Measurements from ENCODE around the gene PREX1.
"Not testable (repeated sequence)": the region's sequence is repeated elsewhere in the genome, so short reads cannot be mapped to it uniquely, and the experiment has no call there.

The PREX1 gene

DNA sequence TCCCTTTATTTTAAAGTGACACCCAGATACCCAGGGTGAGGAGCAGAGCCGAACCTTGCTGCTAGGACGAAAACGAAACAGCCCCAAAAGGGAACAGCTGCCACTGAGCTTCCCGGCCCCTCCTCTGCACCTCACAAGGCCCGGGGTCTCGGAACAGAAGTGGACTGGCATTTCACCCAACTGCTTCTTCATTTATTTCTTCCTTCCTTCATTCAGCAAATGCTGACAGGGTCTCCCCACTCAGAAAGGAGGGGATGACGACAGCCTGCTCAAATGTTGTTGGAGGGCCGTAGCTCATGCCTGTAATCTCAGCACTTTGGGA, 220.3 kb downstream of the PREX1 start:
- no peaks in the 10 kb centered on the region for H3K9me3 Mint-ChIP-seq
- H3K4me1 Mint-ChIP-seq (ENCODE audit: low read depth): peaks cover 11% of the 10 kb centered on the region
- H3K27ac Mint-ChIP-seq: no peak overlapping the region
- peaks cover 4% of the 10 kb centered on the region for H3K27me3 Mint-ChIP-seq
- H3K36me3 Mint-ChIP-seq (ENCODE audit: low read depth): no peaks in the 10 kb centered on the region
- no peak overlapping the region for H3K4me3 Mint-ChIP-seq
- DNase-seq: no peak

DNA sequence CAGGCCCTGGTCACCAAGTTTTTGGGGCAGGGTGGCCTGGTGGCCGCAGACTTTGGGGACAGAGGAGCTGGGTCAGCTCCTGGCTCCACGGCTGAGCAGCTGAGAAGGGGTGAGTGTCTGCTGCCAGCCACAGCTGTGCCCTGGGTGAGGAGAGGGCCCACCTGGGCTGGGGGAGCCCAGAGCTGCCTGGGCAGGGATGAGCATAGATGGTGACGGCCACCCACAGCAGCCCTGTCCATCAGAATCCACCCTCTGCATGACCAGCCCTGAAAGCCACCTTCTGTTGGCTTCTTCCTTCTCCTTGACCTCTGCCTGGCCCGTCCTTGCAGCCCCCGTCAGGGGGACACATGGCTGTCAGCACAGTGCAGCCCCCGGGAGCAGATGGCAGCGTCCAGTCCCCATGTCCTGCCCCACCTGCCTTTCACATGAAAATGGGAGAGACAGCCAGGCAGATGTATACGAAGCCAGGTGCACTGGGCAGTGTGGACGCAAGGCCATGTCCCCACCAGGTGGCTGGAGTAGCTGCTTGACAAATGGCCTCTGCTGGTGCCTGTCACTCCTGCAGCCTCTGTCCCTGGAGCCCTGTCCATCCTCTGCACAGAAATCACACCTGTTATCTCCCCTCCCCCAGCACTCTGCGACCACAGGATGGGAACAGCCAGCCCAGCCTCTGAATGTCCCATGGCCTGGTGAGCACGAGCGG, 220.8 kb downstream of the PREX1 start:
- Mint-ChIP-seq H3K9me3 (no peaks in the 10 kb centered on the region), H3K27me3 (peaks cover 2% of the 10 kb centered on the region), H3K36me3 (ENCODE audit: low read depth) (no peaks in the 10 kb centered on the region), H3K27ac (no peak overlapping the region), H3K4me3 (no peak overlapping the region), H3K4me1 (ENCODE audit: low read depth) (peaks cover 11% of the 10 kb centered on the region)
- no peak for DNase-seq

DNA sequence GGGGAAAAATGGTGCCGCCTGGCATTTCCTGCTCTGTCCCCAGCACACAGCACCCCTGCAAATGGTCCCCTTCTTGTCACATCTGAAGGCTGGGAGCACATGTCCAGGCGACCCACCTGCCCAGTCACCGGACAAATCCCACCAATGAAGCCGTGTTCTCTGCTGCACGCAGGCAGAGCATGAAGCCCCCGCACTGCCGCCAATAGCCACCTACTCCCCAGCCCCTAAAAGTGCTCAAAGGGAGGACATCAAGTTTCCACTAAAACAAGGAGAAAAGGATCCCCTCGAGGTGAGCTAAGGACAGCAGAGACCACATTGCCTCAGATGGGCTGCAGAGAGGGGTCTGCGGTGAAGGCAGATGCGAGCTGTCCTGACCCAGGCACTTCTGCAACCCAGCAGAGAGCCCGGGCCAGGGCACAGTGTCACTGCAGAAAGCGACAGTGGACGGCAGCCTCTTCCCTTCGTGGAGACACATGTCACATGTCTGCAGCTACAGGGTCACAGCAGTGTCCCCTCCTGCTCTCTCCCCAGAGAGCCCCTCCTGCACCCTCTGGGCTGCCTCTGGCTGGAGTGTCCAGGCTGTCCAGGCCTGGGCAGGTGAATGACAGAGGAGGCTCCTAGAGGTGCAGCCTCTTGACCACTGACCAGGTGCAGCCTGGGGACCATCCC, 221.5 kb downstream of the PREX1 start:
- Mint-ChIP-seq H3K4me3 (no peak overlapping the region), H3K9me3 (no peaks in the 10 kb centered on the region), H3K27ac (no peak overlapping the region), H3K36me3 (ENCODE audit: low read depth) (no peaks in the 10 kb centered on the region), H3K27me3 (peaks cover 2% of the 10 kb centered on the region), H3K4me1 (ENCODE audit: low read depth) (peaks cover 11% of the 10 kb centered on the region)
- DNase-seq: no peak

DNA sequence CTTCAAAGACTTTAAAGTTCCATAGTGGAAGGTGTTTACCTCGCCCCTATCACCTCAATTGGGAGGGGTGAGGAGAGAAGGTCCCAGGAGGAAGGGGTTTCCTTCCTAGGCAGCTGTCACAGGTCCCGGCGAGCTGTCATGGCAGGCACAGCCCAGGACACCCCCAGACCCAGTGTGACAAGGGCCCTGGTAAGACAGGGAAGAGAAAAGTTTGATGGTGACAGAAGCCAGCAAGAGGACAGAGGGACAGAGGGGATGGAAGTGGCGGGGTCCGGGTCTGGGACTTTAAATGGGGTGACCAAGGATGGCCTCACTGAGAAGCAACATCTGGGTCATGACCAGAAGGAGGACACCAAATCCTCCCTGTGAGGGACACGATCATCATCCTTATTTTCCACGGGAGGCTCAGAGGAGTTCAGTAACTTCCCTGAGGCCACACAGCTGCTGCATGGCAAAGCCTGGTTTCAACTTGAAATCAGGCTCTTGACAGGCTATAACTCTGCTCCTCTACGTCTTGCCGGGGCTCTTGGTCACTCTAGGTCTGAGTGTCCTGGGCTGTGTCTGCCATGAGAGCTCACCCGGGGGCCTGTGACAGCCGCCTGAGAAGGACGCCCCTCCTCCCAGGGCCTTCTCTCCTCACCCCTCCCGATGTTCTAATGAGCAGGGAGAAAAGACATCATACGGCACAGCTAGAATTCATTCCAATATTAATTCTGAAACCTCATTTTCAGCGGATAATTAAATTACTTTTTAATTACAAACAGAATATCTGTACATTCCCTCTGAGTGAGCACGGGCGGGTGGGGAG, 222.2 kb downstream of the PREX1 start:
- H3K4me1 Mint-ChIP-seq (ENCODE audit: low read depth): peaks cover 11% of the 10 kb centered on the region
- H3K27me3 Mint-ChIP-seq: peaks cover 2% of the 10 kb centered on the region
- H3K36me3 Mint-ChIP-seq (ENCODE audit: low read depth): no peaks in the 10 kb centered on the region
- no peak overlapping the region for H3K4me3 Mint-ChIP-seq
- no peaks in the 10 kb centered on the region for H3K9me3 Mint-ChIP-seq
- no peak overlapping the region for H3K27ac Mint-ChIP-seq
- DNase-seq: no peak

DNA sequence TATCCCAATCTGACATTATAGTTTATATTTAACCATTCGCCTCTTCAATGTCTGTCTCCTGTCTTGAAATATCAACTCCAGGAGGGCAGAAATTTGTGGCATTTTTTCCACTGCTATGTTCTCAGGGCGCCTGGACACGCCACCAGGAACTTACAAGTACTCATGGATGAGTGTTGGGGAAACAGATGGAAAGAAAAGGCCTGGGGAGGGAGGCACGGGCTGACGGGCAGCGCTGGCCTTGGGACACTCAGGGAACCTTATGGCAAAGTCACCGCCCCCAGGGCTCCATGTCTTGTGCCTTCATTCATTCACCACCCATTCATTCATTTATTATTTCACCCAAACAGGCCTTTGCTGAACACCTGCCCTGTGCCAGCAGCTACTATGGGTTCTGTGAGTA, 222.9 kb downstream of the PREX1 start:
- no peak overlapping the region for H3K27ac Mint-ChIP-seq
- H3K9me3 Mint-ChIP-seq: no peaks in the 10 kb centered on the region
- no peak overlapping the region for H3K4me3 Mint-ChIP-seq

DNA sequence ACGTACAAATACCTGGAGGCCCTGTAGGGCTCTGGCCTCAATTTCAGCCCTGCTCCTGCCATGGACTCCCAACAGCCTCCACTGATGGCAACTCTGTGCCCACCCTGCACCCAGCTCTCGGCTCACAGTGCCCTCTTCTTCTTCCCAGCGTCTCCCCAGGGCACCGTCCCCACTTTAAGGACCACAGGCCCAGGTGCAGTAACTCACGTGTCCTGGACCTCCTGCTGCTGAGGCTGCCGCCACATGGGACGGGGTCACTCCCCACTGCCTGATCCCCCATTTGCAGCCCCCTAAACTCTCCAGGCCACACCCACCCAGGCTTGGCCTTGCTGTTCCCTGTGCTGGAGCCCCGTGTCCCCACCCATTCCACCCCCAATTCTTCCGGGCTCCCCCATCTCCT, 223.4 kb downstream of the PREX1 start:
- H3K4me3 Mint-ChIP-seq: no peak overlapping the region
- H3K4me1 Mint-ChIP-seq (ENCODE audit: low read depth): peaks cover 3% of the 10 kb centered on the region
- peaks cover 2% of the 10 kb centered on the region for H3K27me3 Mint-ChIP-seq
- no peaks in the 10 kb centered on the region for H3K36me3 Mint-ChIP-seq (ENCODE audit: low read depth)
- H3K27ac Mint-ChIP-seq: no peak overlapping the region
- H3K9me3 Mint-ChIP-seq: no peaks in the 10 kb centered on the region
- DNase-seq: no peak

More for the DNA sequence above, 222.9 kb downstream of the PREX1 start:
- DNase-seq: no peak
- Mint-ChIP-seq H3K27me3 (peaks cover 2% of the 10 kb centered on the region), H3K36me3 (ENCODE audit: low read depth) (no peaks in the 10 kb centered on the region), H3K4me1 (ENCODE audit: low read depth) (peaks cover 8% of the 10 kb centered on the region)

DNA sequence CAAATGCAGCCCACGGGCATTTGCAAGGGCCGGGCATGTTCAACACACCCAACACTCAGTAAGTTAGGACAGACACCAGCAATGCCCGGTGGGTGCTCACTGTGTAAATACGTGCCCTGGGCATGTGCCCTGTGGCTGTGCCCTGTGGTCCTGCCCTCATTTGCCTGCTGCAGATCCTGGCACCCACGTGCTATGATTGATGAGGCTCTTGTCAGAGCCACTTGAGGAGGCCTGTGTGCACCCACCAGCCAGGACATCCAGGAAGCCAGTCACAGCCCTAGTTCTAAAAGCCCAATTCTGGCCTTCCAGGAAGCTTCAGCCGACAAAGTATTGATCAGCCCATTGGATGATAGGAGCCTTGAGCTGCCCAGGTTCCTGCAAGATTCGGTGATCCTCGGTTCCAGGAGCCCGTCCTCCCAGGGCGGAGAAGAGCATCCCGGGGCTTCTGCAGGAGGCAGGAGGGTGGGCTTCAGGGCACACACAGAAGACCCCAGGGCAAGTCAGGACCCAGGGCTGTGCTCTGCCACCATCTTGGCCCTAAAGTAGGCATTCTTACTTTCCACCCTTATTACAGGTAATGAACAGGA, 223.9 kb downstream of the PREX1 start:
- no peak overlapping the region for H3K27ac Mint-ChIP-seq
- H3K36me3 Mint-ChIP-seq (ENCODE audit: low read depth): no peaks in the 10 kb centered on the region
- no peaks in the 10 kb centered on the region for H3K4me1 Mint-ChIP-seq (ENCODE audit: low read depth)
- no peaks in the 10 kb centered on the region for H3K9me3 Mint-ChIP-seq
- peaks cover 2% of the 10 kb centered on the region for H3K27me3 Mint-ChIP-seq
- DNase-seq: no peak
- H3K4me3 Mint-ChIP-seq: no peak overlapping the region

DNA sequence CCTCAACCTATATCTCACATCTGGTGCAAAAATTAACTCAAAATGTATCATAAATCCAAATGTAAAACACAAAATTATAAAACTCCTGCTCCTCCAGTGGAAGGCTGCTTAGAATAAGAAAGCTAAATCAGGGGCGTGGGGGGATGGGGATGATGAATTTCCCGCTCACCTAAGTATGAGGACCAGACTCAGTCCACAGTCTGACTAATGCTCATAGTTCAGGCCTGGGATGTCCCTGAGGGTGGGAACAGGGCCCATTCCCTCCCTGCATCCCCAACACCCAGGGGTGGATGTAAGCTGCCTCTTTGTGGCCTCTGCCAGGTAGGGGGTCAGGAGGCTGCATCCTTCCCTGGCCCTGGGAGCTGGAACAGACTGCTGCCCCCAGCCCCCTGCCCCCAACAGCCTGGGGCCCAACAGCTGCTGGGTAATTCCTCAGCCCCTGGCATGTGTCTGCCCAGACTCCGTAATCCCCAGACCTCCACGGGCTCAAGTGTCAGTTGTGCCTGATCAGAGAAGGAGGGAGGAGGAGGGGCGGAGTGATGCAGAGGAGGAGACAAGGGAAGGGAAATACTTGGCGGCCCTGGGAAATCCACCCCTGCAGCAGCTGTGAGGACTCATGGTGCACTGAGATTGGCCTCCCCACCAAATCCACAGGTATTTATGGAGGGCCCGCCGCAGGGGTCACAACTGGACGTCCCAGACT, 224.5 kb downstream of the PREX1 start:
- no peak overlapping the region for H3K27ac Mint-ChIP-seq
- H3K9me3 Mint-ChIP-seq: no peaks in the 10 kb centered on the region
- H3K4me1 Mint-ChIP-seq (ENCODE audit: low read depth): no peaks in the 10 kb centered on the region
- peaks cover 2% of the 10 kb centered on the region for H3K27me3 Mint-ChIP-seq
- no peak for DNase-seq
- H3K4me3 Mint-ChIP-seq: no peak overlapping the region
- no peaks in the 10 kb centered on the region for H3K36me3 Mint-ChIP-seq (ENCODE audit: low read depth)

DNA sequence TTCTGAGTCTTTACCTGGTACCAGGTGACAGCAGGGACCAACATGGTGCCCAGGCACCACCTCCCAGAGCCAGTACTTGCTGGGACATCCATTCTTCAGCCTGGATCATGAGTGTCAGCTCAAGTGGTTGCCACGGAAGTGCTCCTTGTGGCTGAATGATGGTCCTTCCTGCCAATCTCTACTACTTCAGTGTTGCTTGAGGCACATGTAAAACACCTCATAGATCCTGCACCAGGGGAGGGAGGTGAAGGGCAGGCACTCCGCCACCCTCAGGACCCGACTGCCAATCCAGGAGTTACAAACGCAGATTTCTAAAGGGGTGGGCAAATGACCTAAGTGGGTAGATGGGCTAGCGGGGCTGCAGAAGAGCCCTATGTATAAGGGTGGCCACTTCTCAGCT, 226.0 kb downstream of the PREX1 start:
- Mint-ChIP-seq H3K4me1 (ENCODE audit: low read depth) (no peaks in the 10 kb centered on the region), H3K9me3 (no peaks in the 10 kb centered on the region), H3K4me3 (no peak overlapping the region), H3K27me3 (peaks cover 6% of the 10 kb centered on the region), H3K36me3 (ENCODE audit: low read depth) (no peaks in the 10 kb centered on the region), H3K27ac (no peak overlapping the region)
- DNase-seq: peak; percentile 2

DNA sequence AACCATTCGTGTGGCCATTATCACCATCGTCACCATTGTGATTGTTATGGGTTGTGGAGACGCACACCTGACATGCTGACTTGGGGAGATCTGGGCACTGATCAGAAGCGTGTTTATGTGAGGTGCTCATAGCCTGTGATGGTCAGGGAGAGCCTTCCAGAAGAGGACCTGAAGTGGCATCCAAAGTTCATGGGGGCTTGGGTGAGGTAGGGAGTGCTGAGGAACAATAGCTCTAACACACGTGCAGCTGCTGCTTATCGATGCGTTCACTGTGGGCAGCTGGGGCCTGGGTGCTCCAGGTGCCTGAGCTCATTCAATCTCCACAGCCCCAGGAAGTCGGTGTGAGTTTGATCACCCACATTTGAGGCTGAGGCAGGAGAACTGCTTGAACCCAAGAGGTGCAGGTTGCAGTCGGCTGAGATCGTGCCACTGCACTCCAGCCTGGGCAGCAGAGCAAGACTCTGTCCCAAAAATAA, 227.3 kb downstream of the PREX1 start:
- Mint-ChIP-seq H3K9me3 (no peaks in the 10 kb centered on the region), H3K4me3 (no peak overlapping the region), H3K27ac (no peak overlapping the region), H3K36me3 (ENCODE audit: low read depth) (no peaks in the 10 kb centered on the region), H3K4me1 (ENCODE audit: low read depth) (no peaks in the 10 kb centered on the region), H3K27me3 (peaks cover 10% of the 10 kb centered on the region)
- no peak for DNase-seq

DNA sequence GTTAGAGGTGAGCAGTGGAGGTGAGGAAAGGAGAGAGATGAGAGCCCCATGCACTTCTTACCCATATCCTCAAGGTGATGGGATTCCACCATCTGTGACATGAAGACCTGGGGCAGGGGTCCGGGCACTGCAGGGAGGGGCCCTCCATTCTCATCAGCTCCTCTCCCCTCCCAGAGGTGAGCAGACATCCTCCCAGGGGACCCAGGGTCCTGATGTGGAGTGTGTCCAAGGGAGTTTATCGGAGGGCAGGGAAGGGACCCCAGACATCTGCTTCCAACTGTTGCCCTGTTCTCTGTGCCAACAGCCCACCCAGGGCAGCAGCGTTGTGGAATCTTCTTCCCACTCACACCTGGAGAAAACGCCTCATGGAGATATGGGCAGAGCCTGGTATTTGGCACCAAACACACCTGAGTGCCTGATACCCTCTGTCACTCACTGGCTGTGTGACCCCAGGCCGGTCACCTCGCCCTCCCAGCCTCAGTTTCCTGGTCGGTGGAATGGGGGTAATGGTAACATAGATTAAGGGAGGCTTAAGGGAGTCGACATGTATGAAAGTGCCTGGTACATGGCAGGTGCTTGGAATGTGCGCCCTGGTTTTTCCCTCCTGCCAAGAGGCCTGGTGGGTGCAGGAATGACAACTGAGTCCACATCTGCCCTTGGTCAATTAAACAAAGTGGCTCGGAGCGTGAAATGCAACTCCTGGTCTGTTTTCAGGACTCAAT, 227.9 kb downstream of the PREX1 start:
- peaks cover 7% of the 10 kb centered on the region for H3K27me3 Mint-ChIP-seq
- H3K27ac Mint-ChIP-seq: no peak overlapping the region

DNA sequence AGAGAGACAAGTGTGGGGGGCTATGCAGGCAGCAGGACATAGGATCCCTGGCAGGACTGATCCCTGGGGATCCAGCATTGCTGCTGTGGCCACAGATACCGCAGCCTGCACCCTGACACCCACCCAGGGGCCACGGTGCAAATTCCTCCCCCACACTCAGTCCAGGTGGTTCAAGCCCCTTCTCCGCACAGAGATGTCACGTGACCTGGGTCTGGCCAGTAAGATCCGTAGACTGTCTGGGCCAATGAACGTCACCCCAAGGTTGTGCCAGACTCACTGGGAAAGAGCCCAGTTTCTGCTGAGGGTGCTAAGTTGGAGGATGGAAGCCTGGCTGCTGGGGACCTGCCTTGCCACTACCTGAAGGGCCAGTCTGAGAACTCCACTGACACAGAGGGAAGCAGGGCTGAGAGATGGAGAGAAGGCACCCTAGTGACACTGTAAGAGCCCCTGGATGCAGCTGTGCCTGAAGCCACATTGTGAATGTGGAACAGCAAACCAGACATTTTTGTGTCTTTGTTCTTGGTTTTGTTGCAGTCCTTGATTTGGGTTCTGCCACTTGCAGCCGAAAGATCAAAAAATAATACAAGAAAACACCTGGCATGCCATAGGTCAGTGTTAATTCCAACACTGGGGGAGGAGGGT, 228.6 kb downstream of the PREX1 start:
- Mint-ChIP-seq H3K9me3 (no peaks in the 10 kb centered on the region), H3K4me3 (no peak overlapping the region), H3K27ac (no peak overlapping the region), H3K27me3 (peaks cover 7% of the 10 kb centered on the region), H3K4me1 (ENCODE audit: low read depth) (no peaks in the 10 kb centered on the region), H3K36me3 (ENCODE audit: low read depth) (no peaks in the 10 kb centered on the region)
- DNase-seq: no peak

More for the DNA sequence above, 227.9 kb downstream of the PREX1 start:
- Mint-ChIP-seq H3K4me3 (no peak overlapping the region), H3K9me3 (no peaks in the 10 kb centered on the region), H3K4me1 (ENCODE audit: low read depth) (no peaks in the 10 kb centered on the region), H3K36me3 (ENCODE audit: low read depth) (no peaks in the 10 kb centered on the region)
- no peak for DNase-seq

DNA sequence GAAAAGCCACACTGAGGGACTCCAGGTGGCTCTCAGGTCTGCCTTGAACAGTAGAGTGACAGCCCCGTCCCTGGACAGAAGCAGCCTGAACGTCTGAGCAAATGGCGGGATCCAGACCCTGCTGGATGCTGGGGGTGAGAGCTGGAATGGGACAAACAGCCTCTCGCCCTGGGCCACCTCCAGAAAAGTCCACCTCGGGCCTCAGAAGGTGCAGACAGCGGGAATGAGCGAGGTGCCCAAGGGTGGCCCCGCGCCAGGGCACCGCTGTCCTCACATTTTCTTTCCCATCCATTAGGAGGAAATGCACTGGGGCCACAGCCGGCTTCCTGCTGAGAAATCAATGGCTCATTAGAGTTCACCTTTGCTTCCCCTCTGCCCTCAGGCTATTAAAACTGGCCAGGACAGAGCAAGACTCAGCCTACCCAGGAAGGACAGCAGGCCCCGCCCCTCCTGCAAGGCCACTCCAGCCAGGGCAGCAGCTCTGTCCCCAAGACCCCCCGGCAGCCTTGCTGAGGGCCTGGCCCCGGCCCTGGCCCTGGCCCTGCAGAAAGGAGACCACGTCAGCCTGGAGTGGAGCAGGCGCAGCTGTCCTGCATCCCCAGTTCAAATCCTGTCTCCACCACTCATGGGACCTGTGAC, 229.4 kb downstream of the PREX1 start:
- H3K27ac Mint-ChIP-seq; H3K27me3 Mint-ChIP-seq; H3K4me3 Mint-ChIP-seq; H3K9me3 Mint-ChIP-seq; DNase-seq; H3K36me3 Mint-ChIP-seq (ENCODE audit: low read depth); H3K4me1 Mint-ChIP-seq (ENCODE audit: low read depth): not testable (repeated sequence)
